Loucy (cell line): ENCODE results near the gene LGALS9.

Experiments used
- H2AFZ ChIP-seq: fragments of 200-600 bp; sonication (generic); 2 replicates; pipeline ENCODE4 v1.6.0; 2016; ENCODE audit warnings: antibody characterized with exemption, mild to moderate bottlenecking, low read length, moderate library complexity
- H3F3A ChIP-seq: fragments of 200-600 bp; 2 replicates; pipeline ENCODE4 v1.6.0; 2016; ENCODE audit warnings: antibody characterized with exemption, low read depth, mild to moderate bottlenecking
- H3K27me3 ChIP-seq: fragments of 200-600 bp; sonication (generic); 2 replicates; pipeline ENCODE4 v1.6.1; 2014; ENCODE audit warnings: low read length, mild to moderate bottlenecking; ENCODE audit not compliant: insufficient read depth, poor library complexity, severe bottlenecking
- H3K36me3 ChIP-seq: fragments of 200-600 bp; sonication (generic); 2 replicates; pipeline ENCODE4 v1.6.1; 2016; ENCODE audit warnings: low read length; ENCODE audit not compliant: insufficient read depth
- H3K4me1 ChIP-seq: fragments of 200-600 bp; sonication (generic); 2 replicates; pipeline ENCODE4 v1.5.1; 2014; ENCODE audit warnings: low read length, mild to moderate bottlenecking; ENCODE audit not compliant: insufficient read depth, poor library complexity, severe bottlenecking
- H3K4me2 ChIP-seq: fragments of 200-600 bp; sonication (generic); 2 replicates; pipeline ENCODE4 v1.6.0; 2014; ENCODE audit warnings: antibody characterized with exemption, low read length, low read depth, mild to moderate bottlenecking; ENCODE audit not compliant: poor library complexity, severe bottlenecking
- H3K4me3 ChIP-seq: fragments of 200-600 bp; sonication (generic); 2 replicates; pipeline ENCODE4 v1.5.1; 2014; ENCODE audit warnings: low read length, mild to moderate bottlenecking, mixed read lengths; ENCODE audit not compliant: poor library complexity, severe bottlenecking
- H3K79me2 ChIP-seq: fragments of 200-600 bp; sonication (generic); 2 replicates; pipeline ENCODE4 v1.6.1; 2014; ENCODE audit warnings: low read length; ENCODE audit not compliant: insufficient read depth
- H3K9ac ChIP-seq: fragments of 200-600 bp; sonication (generic); 2 replicates; pipeline ENCODE4 v1.6.0; 2014; ENCODE audit warnings: mild to moderate bottlenecking, low read depth, low read length, moderate library complexity; ENCODE audit not compliant: poor library complexity, severe bottlenecking
- H3K9me2 ChIP-seq: fragments of 200-600 bp; sonication (generic); replicated peaks from 2 replicates; pipeline ENCODE4 v1.6.1; 2016; ENCODE audit warnings: low read depth, low read length, mixed read lengths
- H3K9me3 ChIP-seq: fragments of 200-600 bp; sonication (generic); 2 replicates; pipeline ENCODE4 v1.6.1; 2014; ENCODE audit warnings: mild to moderate bottlenecking, antibody characterized with exemption, low read length, low read depth; ENCODE audit not compliant: insufficient read depth
- H4K20me1 ChIP-seq: fragments of 200-600 bp; sonication (generic); 2 replicates; pipeline ENCODE4 v1.6.0; 2014; ENCODE audit warnings: antibody characterized with exemption, low read length, mild to moderate bottlenecking; ENCODE audit not compliant: insufficient read depth, poor library complexity, severe bottlenecking
- CTCF ChIP-seq: fragments of 200-600 bp; sonication (generic); conservative IDR thresholded peaks from 2 replicates; pipeline ENCODE4 v1.5.1; 2014; ENCODE audit warnings: mild to moderate bottlenecking, antibody characterized with exemption, low read length
- EZH2phosphoT487 ChIP-seq: fragments of 200-600 bp; IDR thresholded peaks from 2 replicates; pipeline ENCODE4 v1.6.1; 2018; ENCODE audit warnings: antibody characterized with exemption, mild to moderate bottlenecking, moderate library complexity, borderline replicate concordance

Gene LGALS9

GRCh38 chr17:27603880-27604794 is 26.9 kb upstream of the LGALS9 start:
- H3K79me2 ChIP-seq, result no peaks in the 10 kb centered on the region
- TF ChIP-seq CTCF (no peak), EZH2phosphoT487 (no peak)
- peaks cover 36% of the 10 kb centered on the region; the same call in 1 of the 2 replicates for H3K36me3 ChIP-seq
- H3K9ac ChIP-seq, result peak overlapping the region; percentile 58
- H3K4me3 ChIP-seq, result peak overlapping the region; percentile 46
- peaks cover 24% of the 10 kb centered on the region for H3K4me1 ChIP-seq
- H4K20me1 ChIP-seq, result no peaks in the 10 kb centered on the region
- H3K9me3 ChIP-seq, result no peaks in the 10 kb centered on the region
- no peaks in the 10 kb centered on the region for H3K27me3 ChIP-seq
- 0 out of 2 replicates have a peak, but pooled peaks cover 3% of the 10 kb centered on the region for H3F3A ChIP-seq
- no peaks in the 10 kb centered on the region for H3K9me2 ChIP-seq
- no peak overlapping the region for H2AFZ ChIP-seq
- H3K4me2 ChIP-seq, result peak overlapping the region; percentile 70

- Histone ChIP-seq H3K4me2 (no peak overlapping the region), H4K20me1 (no peaks in the 10 kb centered on the region), H3K9me2 (no peaks in the 10 kb centered on the region), H3K4me3 (no peak overlapping the region), H3K27me3 (no peaks in the 10 kb centered on the region), H3F3A (0 out of 2 replicates have a peak, but pooled peaks cover 3% of the 10 kb centered on the region), H3K9me3 (no peaks in the 10 kb centered on the region), H2AFZ (no peak overlapping the region), H3K4me1 (peaks cover 24% of the 10 kb centered on the region), H3K9ac (no peak overlapping the region), H3K36me3 (peaks cover 41% of the 10 kb centered on the region; the same call in 1 of the 2 replicates), H3K79me2 (no peaks in the 10 kb centered on the region)
- TF ChIP-seq CTCF (no peak), EZH2phosphoT487 (no peak)
These were observed 25.6 kb upstream of the LGALS9 start for GRCh38 chr17:27605409-27605808.

DNA sequence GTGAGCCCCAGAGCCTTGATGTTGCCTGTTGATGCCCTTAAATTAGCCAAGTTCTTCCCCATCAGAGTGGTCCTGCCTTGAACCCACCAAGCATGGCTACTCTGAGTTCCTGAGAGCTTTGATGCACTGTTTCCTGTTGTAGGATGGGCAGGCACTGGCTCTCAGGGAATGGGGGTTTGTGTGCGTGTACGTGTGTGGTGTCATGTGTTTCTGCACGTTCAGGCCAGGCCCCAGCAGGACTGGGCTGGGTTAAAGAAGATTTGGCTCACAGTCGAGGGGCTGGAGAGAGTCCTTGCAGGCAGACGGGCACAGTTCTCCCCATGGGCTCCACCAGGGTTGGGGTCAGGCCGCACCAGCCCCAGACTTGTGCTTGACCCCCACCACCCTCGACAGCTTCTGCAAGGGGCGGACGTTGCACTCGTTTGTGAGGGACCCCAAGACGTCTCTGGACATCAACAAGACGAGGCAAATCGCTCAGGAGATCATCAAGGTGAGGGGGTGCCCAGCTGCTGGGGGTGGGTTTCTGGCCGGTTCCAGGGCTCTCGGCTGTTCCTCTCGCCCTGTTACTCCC is 23.4 kb upstream of the LGALS9 start:
- Histone ChIP-seq H3K9me3 (no peaks in the 10 kb centered on the region), H3K9me2 (no peaks in the 10 kb centered on the region), H4K20me1 (no peaks in the 10 kb centered on the region), H3K4me1 (peaks cover 15% of the 10 kb centered on the region), H3K4me3 (no peak overlapping the region), H3K9ac (no peak overlapping the region), H3K36me3 (peaks cover 37% of the 10 kb centered on the region; the same call in 1 of the 2 replicates), H2AFZ (no peak overlapping the region), H3K27me3 (no peaks in the 10 kb centered on the region), H3K79me2 (no peaks in the 10 kb centered on the region), H3F3A (no peaks in the 10 kb centered on the region), H3K4me2 (no peak overlapping the region)
- TF ChIP-seq EZH2phosphoT487 (no peak), CTCF (no peak)
